Type B pancreatic cell (in vitro differentiated cells): ENCODE results near the gene FAM78A. TPM values are rescaled to one million over a fixed set of nuclear protein-coding genes. Genes with fewer than 3 reads are reported as not detected.

Experiments
- DNase-seq: peaks from one replicate; pipeline ENCODE4 v3.0.0; 2021; ENCODE audit warnings: mixed read lengths; ENCODE audit not compliant: unreplicated experiment; ENCODE audit errors: extremely low spot score
- H3K27ac Mint-ChIP-seq: 2 replicates; pipeline ENCODE4 v1.8.0; 2021; ENCODE audit warnings: mild to moderate bottlenecking, mixed read lengths
- H3K27me3 Mint-ChIP-seq: 2 replicates; pipeline ENCODE4 v1.8.0; 2021; ENCODE audit warnings: mixed read lengths
- H3K36me3 Mint-ChIP-seq: 2 replicates; pipeline ENCODE4 v1.8.0; 2021; ENCODE audit warnings: mixed read lengths
- H3K4me1 Mint-ChIP-seq: one replicate; pipeline ENCODE4 v1.8.0; 2021; ENCODE audit warnings: mixed read lengths; ENCODE audit not compliant: unreplicated experiment
- H3K4me3 Mint-ChIP-seq: 2 replicates; pipeline ENCODE4 v1.8.0; 2021; ENCODE audit warnings: mild to moderate bottlenecking, mixed read lengths
- H3K9me3 Mint-ChIP-seq: 2 replicates; pipeline ENCODE4 v1.8.0; 2021; ENCODE audit warnings: mixed read lengths
- CTCF ChIP-seq: fragments of 200-600 bp; sonication (generic); conservative IDR thresholded peaks from 2 replicates; pipeline ENCODE4 v1.5.0; 2021; ENCODE audit warnings: antibody characterized with exemption, mild to moderate bottlenecking
- total RNA-seq: library from RNA; stranded (reverse); gene quantifications from 2 replicates; pipeline ENCODE4 v1.2.1, GENCODE V29; 2021; ENCODE audit warnings: low replicate concordance

FAM78A gene
- total RNA-seq, 1 donor from 2014 or later = 1.9 TPM

- Mint-ChIP-seq H3K9me3 (no peaks in the 10 kb centered on the region), H3K4me3 (no peak overlapping the region), H3K36me3 (peaks cover 3% of the 10 kb centered on the region), H3K27ac (no peak overlapping the region), H3K27me3 (no peaks in the 10 kb centered on the region), H3K4me1 (peaks cover 20% of the 10 kb centered on the region)
- no peak for DNase-seq
- TF ChIP-seq CTCF = no peak
These were observed 39.5 kb downstream of the FAM78A start for GRCh38 chr9:131236761-131237160.

DNA sequence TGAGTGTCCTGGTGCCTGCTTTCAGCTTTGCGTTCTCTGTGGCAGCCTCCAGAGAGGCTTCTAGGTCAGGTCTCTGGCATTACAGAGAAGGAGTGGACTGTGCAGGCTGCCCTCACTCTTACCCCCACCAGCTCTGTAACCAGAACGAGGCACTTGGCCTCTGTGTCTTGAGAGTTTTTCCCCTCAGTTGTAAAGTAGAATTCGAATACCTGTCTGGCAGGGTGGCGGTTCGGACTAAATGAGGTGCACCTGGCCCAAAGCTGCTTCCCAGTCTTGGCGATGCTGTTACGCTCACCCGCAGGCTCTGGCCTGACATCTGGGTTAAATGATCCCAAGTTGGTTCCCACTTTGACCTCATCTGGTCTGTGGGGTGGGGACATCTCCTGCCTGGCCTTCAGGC, 40.1 kb downstream of the FAM78A start:
- DNase-seq = no peak
- Mint-ChIP-seq H3K27me3 (no peaks in the 10 kb centered on the region), H3K4me1 (peaks cover 20% of the 10 kb centered on the region), H3K9me3 (no peaks in the 10 kb centered on the region), H3K4me3 (no peak overlapping the region), H3K27ac (no peak overlapping the region), H3K36me3 (peaks cover 5% of the 10 kb centered on the region)
- no peak for TF ChIP-seq CTCF

DNA sequence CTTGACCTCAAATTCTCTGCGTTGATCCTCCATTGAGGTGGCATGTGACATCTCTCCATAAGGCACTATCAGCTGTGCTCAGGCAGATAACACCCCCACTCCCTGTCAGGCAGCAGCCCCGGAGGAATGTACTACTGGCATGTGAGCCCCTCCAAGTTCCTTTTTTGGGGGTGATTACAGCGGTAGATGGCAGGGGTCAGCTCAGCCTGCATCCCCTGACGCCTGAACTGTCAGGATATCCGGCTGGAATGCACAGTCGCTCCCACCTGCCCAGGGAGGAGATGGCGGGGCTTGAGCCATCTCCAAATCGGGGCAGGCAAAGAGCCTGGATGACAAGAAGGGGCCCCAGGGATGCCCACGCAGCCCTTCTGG, 40.8 kb downstream of the FAM78A start:
- Mint-ChIP-seq H3K36me3 (peaks cover 5% of the 10 kb centered on the region), H3K27me3 (no peaks in the 10 kb centered on the region), H3K4me3 (no peak overlapping the region), H3K27ac (no peak overlapping the region), H3K4me1 (peaks cover 20% of the 10 kb centered on the region), H3K9me3 (no peaks in the 10 kb centered on the region)
- TF ChIP-seq CTCF = no peak
- no peak for DNase-seq

- Mint-ChIP-seq H3K27ac (no peak overlapping the region), H3K4me1 (peaks cover 15% of the 10 kb centered on the region), H3K4me3 (no peak overlapping the region)
These were observed 41.4 kb downstream of the FAM78A start for GRCh38 chr9:131234799-131235479.

GRCh38 chr9:131233995-131234394, 42.3 kb downstream of the FAM78A start:
- H3K27me3 Mint-ChIP-seq = no peaks in the 10 kb centered on the region
- H3K9me3 Mint-ChIP-seq = no peaks in the 10 kb centered on the region
- peaks cover 9% of the 10 kb centered on the region for H3K4me1 Mint-ChIP-seq
- no peak for DNase-seq
- H3K36me3 Mint-ChIP-seq = peaks cover 11% of the 10 kb centered on the region
- TF ChIP-seq CTCF = no peak
- H3K27ac Mint-ChIP-seq = no peak overlapping the region
- no peak overlapping the region for H3K4me3 Mint-ChIP-seq

More at GRCh38 chr9:131234799-131235479, 41.4 kb downstream of the FAM78A start:
- no peak for DNase-seq
- H3K36me3 Mint-ChIP-seq = peaks cover 9% of the 10 kb centered on the region
- H3K9me3 Mint-ChIP-seq = no peaks in the 10 kb centered on the region
- no peaks in the 10 kb centered on the region for H3K27me3 Mint-ChIP-seq
- TF ChIP-seq CTCF = no peak
